Liver (tissue), 9 donors: ENCODE results near the gene SHC4. TPM values are rescaled to one million over a fixed set of nuclear protein-coding genes. Genes with fewer than 3 reads are reported as not detected.

Experiments
- DNase-seq: peaks from one replicate; pipeline ENCODE4 v3.0.0-alpha.2; 2017; ENCODE audit warnings: low spot score
- H3K27ac ChIP-seq, 2 donors: one replicate each; pipeline ENCODE4 v1.7.0; 2013; ENCODE audit warnings: inconsistent platforms in 2 of 2, low read length in 2 of 2, control low read depth in 1 of 2, low read depth in 1 of 2, mild to moderate bottlenecking in 1 of 2
- H3K27me3 ChIP-seq, 4 donors: one replicate each; pipeline versions ENCODE4 v1.6.1 to v1.7.0; 2013; ENCODE audit warnings: low read length in 3 of 4, inconsistent platforms in 1 of 4, mild to moderate bottlenecking in 1 of 4, moderate library complexity in 1 of 4; ENCODE audit not compliant: control insufficient read depth in 4 of 4, insufficient read depth in 4 of 4
- H3K36me3 ChIP-seq, 4 donors: one replicate each; pipeline versions ENCODE4 v1.6.1 to v1.7.0; 2013; ENCODE audit warnings: low read length in 3 of 4, mild to moderate bottlenecking in 3 of 4, low read depth in 1 of 4, moderate library complexity in 1 of 4; ENCODE audit not compliant: control insufficient read depth in 4 of 4, insufficient read depth in 3 of 4
- H3K4me1 ChIP-seq, 4 donors: one replicate each; pipeline versions ENCODE4 v1.6.1 to v1.7.0; 2013; ENCODE audit warnings: low read length in 3 of 4, mild to moderate bottlenecking in 3 of 4, moderate library complexity in 1 of 4; ENCODE audit not compliant: control insufficient read depth in 4 of 4, insufficient read depth in 4 of 4
- H3K4me3 ChIP-seq, 3 donors: one replicate each; pipeline versions ENCODE4 v1.6.1 to v1.7.0; 2013; ENCODE audit warnings: low read length in 3 of 3, control low read depth in 1 of 3, low read depth in 1 of 3, mild to moderate bottlenecking in 1 of 3
- H3K9ac ChIP-seq, 2 donors: one replicate each; pipeline ENCODE4 v1.7.0; 2013; ENCODE audit warnings: low read length in 2 of 2, mild to moderate bottlenecking in 2 of 2, moderate library complexity in 2 of 2, control low read depth in 1 of 2, low read depth in 1 of 2
- H3K9me3 ChIP-seq, 4 donors: one replicate each; pipeline versions ENCODE4 v1.6.1 to v1.7.0; 2013; ENCODE audit warnings: low read length in 3 of 4; ENCODE audit not compliant: control insufficient read depth in 4 of 4
- FOXA1 ChIP-seq: IDR thresholded peaks from 2 replicates; pipeline ENCODE4 v1.6.1; 2016; ENCODE audit warnings: antibody characterized with exemption
- FOXA2 ChIP-seq: IDR thresholded peaks from 2 replicates; pipeline ENCODE4 v1.6.1; 2016; ENCODE audit warnings: antibody characterized with exemption
- GABPA ChIP-seq, 2 donors: IDR thresholded peaks in 1 of 2; conservative IDR thresholded peaks in 1 of 2; 2 replicates each; pipeline ENCODE4 v1.6.1; 2016; ENCODE audit warnings: antibody characterized with exemption in 2 of 2, mild to moderate bottlenecking in 1 of 2, moderate library complexity in 1 of 2
- HNF4A ChIP-seq, 2 donors: conservative IDR thresholded peaks; 2 replicates each; pipeline ENCODE4 v1.6.1; 2016; ENCODE audit warnings: antibody characterized with exemption in 2 of 2, mild to moderate bottlenecking in 2 of 2
- HNF4G ChIP-seq: IDR thresholded peaks from 2 replicates; pipeline ENCODE4 v1.6.1; 2016; ENCODE audit warnings: antibody characterized with exemption
- RAD21 ChIP-seq, 2 donors: IDR thresholded peaks; 2 replicates each; pipeline ENCODE4 v1.6.1; 2016; ENCODE audit warnings: antibody characterized with exemption in 2 of 2, mild to moderate bottlenecking in 2 of 2
- RXRA ChIP-seq, 2 donors: IDR thresholded peaks; 2 replicates each; pipeline ENCODE4 v1.6.1; 2017 to 2018; ENCODE audit warnings: antibody characterized with exemption in 2 of 2, mild to moderate bottlenecking in 1 of 2
- TAF1 ChIP-seq: conservative IDR thresholded peaks from 2 replicates; pipeline ENCODE4 v1.6.1; 2016; ENCODE audit warnings: antibody characterized with exemption, mild to moderate bottlenecking
- whole genome bisulfite sequencing: extraction: QIAGEN DNeasy Blood & Tissue Kit; methylation state at CpG from one replicate; pipeline ENCODE4 v1.1.7; 2013; 5-methylcytosine and 5-hydroxymethylcytosine counted together
- polyA plus RNA-seq, 2 donors: library from polyadenylated mRNA; stranded (reverse) in 1 of 2; unstranded in 1 of 2; fragments of 200-250 nt in 1 of 2; fragments of >200 nt in 1 of 2; fragmentation: Nextera tagmentation in 1 of 2; extraction: Ambion mirVana in 1 of 2; gene quantifications; one replicate each; pipeline versions ENCODE4 v1.2.1 to v1.2.3, GENCODE V29; 2013 to 2015
- total RNA-seq, 2 donors: library from RNA; depleted of rRNA; stranded (reverse); fragments of >200 nt; gene quantifications; one replicate each; pipeline ENCODE4 v1.2.3, GENCODE V29; 2014
- TF ChIP-seq, protein P1 (sequence below): IDR thresholded peaks from 2 replicates; pipeline ENCODE4 v1.6.1; 2016; ENCODE audit warnings: antibody characterized with exemption
- TF ChIP-seq, protein P2 (sequence below): IDR thresholded peaks from 2 replicates; pipeline ENCODE4 v1.6.1; 2016; ENCODE audit warnings: antibody characterized with exemption
- TF ChIP-seq, protein P3 (sequence below): IDR thresholded peaks from 2 replicates; pipeline ENCODE4 v1.6.1; 2016; ENCODE audit warnings: antibody characterized with exemption, mild to moderate bottlenecking
- TF ChIP-seq, protein P4 (sequence below): IDR thresholded peaks from 2 replicates; pipeline ENCODE4 v1.6.1; 2016; ENCODE audit warnings: antibody characterized with exemption
- TF ChIP-seq, protein P5 (sequence below): fragments of 150-350 bp; IDR thresholded peaks from 2 replicates; pipeline ENCODE4 v1.5.1; 2017; ENCODE audit warnings: improper control_type of control experiment, low read depth, low read length; ENCODE audit not compliant: missing input control
- donor health status: healthy.
- donor health status: healthy.
- donor health status: healthy.
- donor health status: healthy.
- donor health status: healthy.

The SHC4 gene
- total and polyA plus RNA-seq, 4 donors = under 0.01 to 0.19 (median 0.05) TPM

DNA sequence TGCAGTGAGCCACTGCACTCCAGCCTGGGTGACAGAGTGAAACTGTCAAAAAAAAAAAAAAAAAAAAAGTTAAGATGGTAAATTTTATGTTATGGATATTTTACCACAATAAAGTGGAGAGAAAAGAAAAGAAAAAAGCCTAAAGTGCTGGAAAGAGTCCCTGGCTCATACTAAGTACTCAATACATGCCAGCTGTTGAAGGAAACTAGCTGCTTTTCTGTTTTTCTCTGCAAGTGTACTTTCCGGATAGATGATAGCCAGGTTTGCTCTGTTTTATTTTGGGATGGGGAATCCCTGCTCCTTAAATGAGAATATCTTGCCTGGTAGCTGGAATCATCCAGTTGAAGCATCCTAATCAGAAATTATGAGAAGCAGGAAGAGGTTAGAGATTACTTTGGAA lies 74.9 kb downstream of the SHC4 start (continued):
- TF ChIP-seq, protein P1, sequence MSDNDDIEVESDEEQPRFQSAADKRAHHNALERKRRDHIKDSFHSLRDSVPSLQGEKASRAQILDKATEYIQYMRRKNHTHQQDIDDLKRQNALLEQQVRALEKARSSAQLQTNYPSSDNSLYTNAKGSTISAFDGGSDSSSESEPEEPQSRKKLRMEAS = no peak
- TF ChIP-seq RXRA (IDR thresholded peaks at IDR 0.05) = no peak
- no peak for TF ChIP-seq HNF4A (conservative IDR thresholded peaks at IDR 0.05)

DNA sequence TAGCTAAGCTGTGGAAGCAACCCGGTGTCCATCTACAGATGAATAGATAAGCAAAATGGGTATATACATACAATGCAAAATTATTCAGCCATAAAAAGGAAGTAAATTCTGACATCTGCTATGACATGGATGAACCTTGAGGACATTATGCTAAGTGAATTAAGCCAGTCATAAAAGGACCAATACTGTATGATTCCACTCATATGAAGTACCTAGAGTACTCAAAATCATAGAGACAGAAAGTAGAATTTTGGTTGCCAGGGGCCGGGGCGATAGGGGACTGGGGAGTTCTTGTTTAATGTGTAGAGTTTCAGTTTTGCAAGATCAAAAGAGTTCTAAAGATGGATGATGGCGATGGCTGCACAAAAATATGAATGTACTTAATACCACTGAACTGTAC lies 75.5 kb downstream of the SHC4 start:
- Histone ChIP-seq H3K27me3 (peaks cover 0 to 2% (median 0%) of the 10 kb centered on the region in 4 donors), H3K4me3 (no peak overlapping the region), H3K27ac (no peak overlapping the region), H3K36me3 (no peaks in the 10 kb centered on the region), H3K9me3 (no peaks in the 10 kb centered on the region), H3K4me1 (no peaks in the 10 kb centered on the region), H3K9ac (no peak overlapping the region)
- no peak for DNase-seq
- TF ChIP-seq HNF4A (conservative IDR thresholded peaks at IDR 0.05) (no peak), FOXA2 (no peak), HNF4G (no peak), RAD21 (IDR thresholded peaks at IDR 0.05) (no peak), GABPA (IDR thresholded peaks at IDR 0.05 in 1 of 2, conservative IDR thresholded peaks at IDR 0.05 in 1 of 2) (no peak), FOXA1 (no peak), TAF1 (no peak)
- TF ChIP-seq, protein P2, sequence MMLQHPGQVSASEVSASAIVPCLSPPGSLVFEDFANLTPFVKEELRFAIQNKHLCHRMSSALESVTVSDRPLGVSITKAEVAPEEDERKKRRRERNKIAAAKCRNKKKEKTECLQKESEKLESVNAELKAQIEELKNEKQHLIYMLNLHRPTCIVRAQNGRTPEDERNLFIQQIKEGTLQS = no peak
- TF ChIP-seq, protein P3, sequence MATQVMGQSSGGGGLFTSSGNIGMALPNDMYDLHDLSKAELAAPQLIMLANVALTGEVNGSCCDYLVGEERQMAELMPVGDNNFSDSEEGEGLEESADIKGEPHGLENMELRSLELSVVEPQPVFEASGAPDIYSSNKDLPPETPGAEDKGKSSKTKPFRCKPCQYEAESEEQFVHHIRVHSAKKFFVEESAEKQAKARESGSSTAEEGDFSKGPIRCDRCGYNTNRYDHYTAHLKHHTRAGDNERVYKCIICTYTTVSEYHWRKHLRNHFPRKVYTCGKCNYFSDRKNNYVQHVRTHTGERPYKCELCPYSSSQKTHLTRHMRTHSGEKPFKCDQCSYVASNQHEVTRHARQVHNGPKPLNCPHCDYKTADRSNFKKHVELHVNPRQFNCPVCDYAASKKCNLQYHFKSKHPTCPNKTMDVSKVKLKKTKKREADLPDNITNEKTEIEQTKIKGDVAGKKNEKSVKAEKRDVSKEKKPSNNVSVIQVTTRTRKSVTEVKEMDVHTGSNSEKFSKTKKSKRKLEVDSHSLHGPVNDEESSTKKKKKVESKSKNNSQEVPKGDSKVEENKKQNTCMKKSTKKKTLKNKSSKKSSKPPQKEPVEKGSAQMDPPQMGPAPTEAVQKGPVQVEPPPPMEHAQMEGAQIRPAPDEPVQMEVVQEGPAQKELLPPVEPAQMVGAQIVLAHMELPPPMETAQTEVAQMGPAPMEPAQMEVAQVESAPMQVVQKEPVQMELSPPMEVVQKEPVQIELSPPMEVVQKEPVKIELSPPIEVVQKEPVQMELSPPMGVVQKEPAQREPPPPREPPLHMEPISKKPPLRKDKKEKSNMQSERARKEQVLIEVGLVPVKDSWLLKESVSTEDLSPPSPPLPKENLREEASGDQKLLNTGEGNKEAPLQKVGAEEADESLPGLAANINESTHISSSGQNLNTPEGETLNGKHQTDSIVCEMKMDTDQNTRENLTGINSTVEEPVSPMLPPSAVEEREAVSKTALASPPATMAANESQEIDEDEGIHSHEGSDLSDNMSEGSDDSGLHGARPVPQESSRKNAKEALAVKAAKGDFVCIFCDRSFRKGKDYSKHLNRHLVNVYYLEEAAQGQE = no peak
- TF ChIP-seq, protein P4, sequence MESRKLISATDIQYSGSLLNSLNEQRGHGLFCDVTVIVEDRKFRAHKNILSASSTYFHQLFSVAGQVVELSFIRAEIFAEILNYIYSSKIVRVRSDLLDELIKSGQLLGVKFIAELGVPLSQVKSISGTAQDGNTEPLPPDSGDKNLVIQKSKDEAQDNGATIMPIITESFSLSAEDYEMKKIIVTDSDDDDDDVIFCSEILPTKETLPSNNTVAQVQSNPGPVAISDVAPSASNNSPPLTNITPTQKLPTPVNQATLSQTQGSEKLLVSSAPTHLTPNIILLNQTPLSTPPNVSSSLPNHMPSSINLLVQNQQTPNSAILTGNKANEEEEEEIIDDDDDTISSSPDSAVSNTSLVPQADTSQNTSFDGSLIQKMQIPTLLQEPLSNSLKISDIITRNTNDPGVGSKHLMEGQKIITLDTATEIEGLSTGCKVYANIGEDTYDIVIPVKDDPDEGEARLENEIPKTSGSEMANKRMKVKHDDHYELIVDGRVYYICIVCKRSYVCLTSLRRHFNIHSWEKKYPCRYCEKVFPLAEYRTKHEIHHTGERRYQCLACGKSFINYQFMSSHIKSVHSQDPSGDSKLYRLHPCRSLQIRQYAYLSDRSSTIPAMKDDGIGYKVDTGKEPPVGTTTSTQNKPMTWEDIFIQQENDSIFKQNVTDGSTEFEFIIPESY = no peak
- TF ChIP-seq, protein P5, sequence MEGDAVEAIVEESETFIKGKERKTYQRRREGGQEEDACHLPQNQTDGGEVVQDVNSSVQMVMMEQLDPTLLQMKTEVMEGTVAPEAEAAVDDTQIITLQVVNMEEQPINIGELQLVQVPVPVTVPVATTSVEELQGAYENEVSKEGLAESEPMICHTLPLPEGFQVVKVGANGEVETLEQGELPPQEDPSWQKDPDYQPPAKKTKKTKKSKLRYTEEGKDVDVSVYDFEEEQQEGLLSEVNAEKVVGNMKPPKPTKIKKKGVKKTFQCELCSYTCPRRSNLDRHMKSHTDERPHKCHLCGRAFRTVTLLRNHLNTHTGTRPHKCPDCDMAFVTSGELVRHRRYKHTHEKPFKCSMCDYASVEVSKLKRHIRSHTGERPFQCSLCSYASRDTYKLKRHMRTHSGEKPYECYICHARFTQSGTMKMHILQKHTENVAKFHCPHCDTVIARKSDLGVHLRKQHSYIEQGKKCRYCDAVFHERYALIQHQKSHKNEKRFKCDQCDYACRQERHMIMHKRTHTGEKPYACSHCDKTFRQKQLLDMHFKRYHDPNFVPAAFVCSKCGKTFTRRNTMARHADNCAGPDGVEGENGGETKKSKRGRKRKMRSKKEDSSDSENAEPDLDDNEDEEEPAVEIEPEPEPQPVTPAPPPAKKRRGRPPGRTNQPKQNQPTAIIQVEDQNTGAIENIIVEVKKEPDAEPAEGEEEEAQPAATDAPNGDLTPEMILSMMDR = no peak
- WGBS = 90% methylated on average over 4 of the region's 4 CpGs

DNA sequence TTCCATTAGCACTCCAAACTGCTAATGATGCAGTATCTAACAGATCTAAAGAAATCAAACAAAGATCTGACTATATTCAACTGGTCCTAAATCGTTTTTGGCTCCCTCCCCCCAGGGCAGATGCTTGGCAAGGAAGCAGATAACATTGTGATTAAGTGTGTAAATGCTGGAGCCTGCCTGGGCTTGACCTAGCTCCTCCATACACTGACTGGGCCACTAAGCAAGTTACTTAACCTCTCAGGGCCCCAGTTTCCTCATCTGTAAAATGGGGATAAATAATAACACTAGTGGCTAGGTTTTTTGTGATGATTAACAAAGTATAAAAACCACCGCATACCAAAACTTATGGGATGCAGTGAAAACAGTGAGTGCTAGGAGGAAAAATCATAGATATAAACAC lies 76.6 kb downstream of the SHC4 start:
- Histone ChIP-seq H3K9ac (no peak overlapping the region), H3K27ac (no peak overlapping the region), H3K9me3 (no peaks in the 10 kb centered on the region), H3K36me3 (no peaks in the 10 kb centered on the region), H3K4me3 (no peak overlapping the region), H3K4me1 (no peaks in the 10 kb centered on the region), H3K27me3 (peaks cover 0 to 2% (median 0%) of the 10 kb centered on the region in 4 donors)
- DNase-seq = no peak
- TF ChIP-seq, protein P4 = no peak
- TF ChIP-seq HNF4G = no peak
- TF ChIP-seq RAD21 (IDR thresholded peaks at IDR 0.05) = no peak
- 58% methylated on average over 2 of the region's 2 CpGs for WGBS
